Measurements from ENCODE around the gene OPA1.

OPA1 gene

GRCh38 chr3:193640165-193640715 is 47.2 kb downstream of the OPA1 start:
- H3K36me3 ChIP-seq (ENCODE audit: control insufficient read depth, insufficient read depth, low read length): peaks cover 57% of the 10 kb centered on the region
- H3K27ac ChIP-seq (ENCODE audit: insufficient read depth, low read length, poor library complexity, severe bottlenecking): no peak overlapping the region
- H3K27me3 ChIP-seq (replicated peaks; ENCODE audit: control insufficient read depth, insufficient read depth, low read length, poor library complexity, severe bottlenecking): no peaks in the 10 kb centered on the region
- no peaks in the 10 kb centered on the region for H3K9me3 ChIP-seq (ENCODE audit: control insufficient read depth, low read length)
- DNase-seq: no peak
- no peaks in the 10 kb centered on the region for H3K4me1 ChIP-seq (ENCODE audit: control insufficient read depth, insufficient read depth, low read length, poor library complexity, severe bottlenecking)
- H3K4me3 ChIP-seq (ENCODE audit: insufficient read depth, low read depth, low read length, poor library complexity, severe bottlenecking): no peak overlapping the region

GRCh38 chr3:193640728-193641439 is 47.9 kb downstream of the OPA1 start:
- H3K4me1 ChIP-seq (ENCODE audit: control insufficient read depth, insufficient read depth, low read length, poor library complexity, severe bottlenecking): no peaks in the 10 kb centered on the region
- H3K9me3 ChIP-seq (ENCODE audit: control insufficient read depth, low read length): no peaks in the 10 kb centered on the region
- H3K36me3 ChIP-seq (ENCODE audit: control insufficient read depth, insufficient read depth, low read length): peaks cover 59% of the 10 kb centered on the region
- no peak for DNase-seq
- no peaks in the 10 kb centered on the region for H3K27me3 ChIP-seq (replicated peaks; ENCODE audit: control insufficient read depth, insufficient read depth, low read length, poor library complexity, severe bottlenecking)
- H3K4me3 ChIP-seq (ENCODE audit: insufficient read depth, low read depth, low read length, poor library complexity, severe bottlenecking): no peak overlapping the region
- no peak overlapping the region for H3K27ac ChIP-seq (ENCODE audit: insufficient read depth, low read length, poor library complexity, severe bottlenecking)

GRCh38 chr3:193641440-193641775 is 48.4 kb downstream of the OPA1 start:
- Histone ChIP-seq H3K9me3 (ENCODE audit: control insufficient read depth, low read length) (no peaks in the 10 kb centered on the region), H3K4me3 (ENCODE audit: insufficient read depth, low read depth, low read length, poor library complexity, severe bottlenecking) (no peak overlapping the region), H3K4me1 (ENCODE audit: control insufficient read depth, insufficient read depth, low read length, poor library complexity, severe bottlenecking) (no peaks in the 10 kb centered on the region), H3K27ac (ENCODE audit: insufficient read depth, low read length, poor library complexity, severe bottlenecking) (no peak overlapping the region), H3K36me3 (ENCODE audit: control insufficient read depth, insufficient read depth, low read length) (peaks cover 58% of the 10 kb centered on the region), H3K27me3 (replicated peaks; ENCODE audit: control insufficient read depth, insufficient read depth, low read length, poor library complexity, severe bottlenecking) (no peaks in the 10 kb centered on the region)
- no peak for DNase-seq

GRCh38 chr3:193645806-193646205 is 52.8 kb downstream of the OPA1 start:
- no peak overlapping the region for H3K4me3 ChIP-seq (ENCODE audit: insufficient read depth, low read depth, low read length, poor library complexity, severe bottlenecking)
- DNase-seq: no peak
- peaks cover 58% of the 10 kb centered on the region for H3K36me3 ChIP-seq (ENCODE audit: control insufficient read depth, insufficient read depth, low read length)
- no peaks in the 10 kb centered on the region for H3K9me3 ChIP-seq (ENCODE audit: control insufficient read depth, low read length)
- no peaks in the 10 kb centered on the region for H3K4me1 ChIP-seq (ENCODE audit: control insufficient read depth, insufficient read depth, low read length, poor library complexity, severe bottlenecking)
- H3K27me3 ChIP-seq (replicated peaks; ENCODE audit: control insufficient read depth, insufficient read depth, low read length, poor library complexity, severe bottlenecking): no peaks in the 10 kb centered on the region
- no peak overlapping the region for H3K27ac ChIP-seq (ENCODE audit: insufficient read depth, low read length, poor library complexity, severe bottlenecking)

- Histone ChIP-seq H3K27ac (ENCODE audit: insufficient read depth, low read length, poor library complexity, severe bottlenecking) (no peak overlapping the region), H3K27me3 (replicated peaks; ENCODE audit: control insufficient read depth, insufficient read depth, low read length, poor library complexity, severe bottlenecking) (no peaks in the 10 kb centered on the region), H3K4me3 (ENCODE audit: insufficient read depth, low read depth, low read length, poor library complexity, severe bottlenecking) (no peak overlapping the region), H3K36me3 (ENCODE audit: control insufficient read depth, insufficient read depth, low read length) (peaks cover 55% of the 10 kb centered on the region), H3K4me1 (ENCODE audit: control insufficient read depth, insufficient read depth, low read length, poor library complexity, severe bottlenecking) (no peaks in the 10 kb centered on the region), H3K9me3 (ENCODE audit: control insufficient read depth, low read length) (no peaks in the 10 kb centered on the region)
- DNase-seq: no peak
These were observed 55.6 kb downstream of the OPA1 start for GRCh38 chr3:193648542-193649076.

GRCh38 chr3:193650585-193650984 is 57.6 kb downstream of the OPA1 start:
- Histone ChIP-seq H3K27me3 (replicated peaks; ENCODE audit: control insufficient read depth, insufficient read depth, low read length, poor library complexity, severe bottlenecking) (no peaks in the 10 kb centered on the region), H3K9me3 (ENCODE audit: control insufficient read depth, low read length) (no peaks in the 10 kb centered on the region), H3K36me3 (ENCODE audit: control insufficient read depth, insufficient read depth, low read length) (peaks cover 45% of the 10 kb centered on the region), H3K4me1 (ENCODE audit: control insufficient read depth, insufficient read depth, low read length, poor library complexity, severe bottlenecking) (no peaks in the 10 kb centered on the region), H3K27ac (ENCODE audit: insufficient read depth, low read length, poor library complexity, severe bottlenecking) (no peak overlapping the region), H3K4me3 (ENCODE audit: insufficient read depth, low read depth, low read length, poor library complexity, severe bottlenecking) (no peak overlapping the region)
- DNase-seq: no peak

GRCh38 chr3:193655831-193656433 is 62.9 kb downstream of the OPA1 start:
- no peak for DNase-seq
- Histone ChIP-seq H3K9me3 (ENCODE audit: control insufficient read depth, low read length) (no peaks in the 10 kb centered on the region), H3K36me3 (ENCODE audit: control insufficient read depth, insufficient read depth, low read length) (peaks cover 37% of the 10 kb centered on the region), H3K4me1 (ENCODE audit: control insufficient read depth, insufficient read depth, low read length, poor library complexity, severe bottlenecking) (no peaks in the 10 kb centered on the region), H3K27me3 (replicated peaks; ENCODE audit: control insufficient read depth, insufficient read depth, low read length, poor library complexity, severe bottlenecking) (no peaks in the 10 kb centered on the region), H3K27ac (ENCODE audit: insufficient read depth, low read length, poor library complexity, severe bottlenecking) (no peak overlapping the region), H3K4me3 (ENCODE audit: insufficient read depth, low read depth, low read length, poor library complexity, severe bottlenecking) (no peak overlapping the region)

- no peaks in the 10 kb centered on the region for H3K9me3 ChIP-seq (ENCODE audit: control insufficient read depth, low read length)
- no peak overlapping the region for H3K27ac ChIP-seq (ENCODE audit: insufficient read depth, low read length, poor library complexity, severe bottlenecking)
- no peaks in the 10 kb centered on the region for H3K27me3 ChIP-seq (replicated peaks; ENCODE audit: control insufficient read depth, insufficient read depth, low read length, poor library complexity, severe bottlenecking)
- peaks cover 39% of the 10 kb centered on the region for H3K36me3 ChIP-seq (ENCODE audit: control insufficient read depth, insufficient read depth, low read length)
- no peak overlapping the region for H3K4me3 ChIP-seq (ENCODE audit: insufficient read depth, low read depth, low read length, poor library complexity, severe bottlenecking)
- no peak for DNase-seq
- no peaks in the 10 kb centered on the region for H3K4me1 ChIP-seq (ENCODE audit: control insufficient read depth, insufficient read depth, low read length, poor library complexity, severe bottlenecking)
These were observed 63.4 kb downstream of the OPA1 start for GRCh38 chr3:193656445-193656844.

- Histone ChIP-seq H3K4me1 (ENCODE audit: control insufficient read depth, insufficient read depth, low read length, poor library complexity, severe bottlenecking) (no peaks in the 10 kb centered on the region), H3K4me3 (ENCODE audit: insufficient read depth, low read depth, low read length, poor library complexity, severe bottlenecking) (no peak overlapping the region), H3K27me3 (replicated peaks; ENCODE audit: control insufficient read depth, insufficient read depth, low read length, poor library complexity, severe bottlenecking) (no peaks in the 10 kb centered on the region), H3K9me3 (ENCODE audit: control insufficient read depth, low read length) (no peaks in the 10 kb centered on the region), H3K36me3 (ENCODE audit: control insufficient read depth, insufficient read depth, low read length) (peaks cover 42% of the 10 kb centered on the region), H3K27ac (ENCODE audit: insufficient read depth, low read length, poor library complexity, severe bottlenecking) (no peak overlapping the region)
- no peak for DNase-seq
These were observed 63.9 kb downstream of the OPA1 start for GRCh38 chr3:193656878-193657282.

- H3K4me3 ChIP-seq (ENCODE audit: insufficient read depth, low read depth, low read length, poor library complexity, severe bottlenecking): no peak overlapping the region
- H3K9me3 ChIP-seq (ENCODE audit: control insufficient read depth, low read length): no peaks in the 10 kb centered on the region
- DNase-seq: no peak
- H3K27me3 ChIP-seq (replicated peaks; ENCODE audit: control insufficient read depth, insufficient read depth, low read length, poor library complexity, severe bottlenecking): no peaks in the 10 kb centered on the region
- no peaks in the 10 kb centered on the region for H3K4me1 ChIP-seq (ENCODE audit: control insufficient read depth, insufficient read depth, low read length, poor library complexity, severe bottlenecking)
- H3K36me3 ChIP-seq (ENCODE audit: control insufficient read depth, insufficient read depth, low read length): peaks cover 34% of the 10 kb centered on the region
- H3K27ac ChIP-seq (ENCODE audit: insufficient read depth, low read length, poor library complexity, severe bottlenecking): no peak overlapping the region
These were observed 67.2 kb downstream of the OPA1 start for GRCh38 chr3:193660171-193660570.

Measured in effector memory CD4-positive, alpha-beta T cell (primary cell).